ENCODE measurements around the gene COPS7A.
A peak's percentile ranks its signal among the peaks of the same experiment; 100 is the strongest.
"Not testable (repeated sequence)": the region's sequence is repeated elsewhere in the genome, so short reads cannot be mapped to it uniquely, and the experiment has no call there.

COPS7A gene

DNA sequence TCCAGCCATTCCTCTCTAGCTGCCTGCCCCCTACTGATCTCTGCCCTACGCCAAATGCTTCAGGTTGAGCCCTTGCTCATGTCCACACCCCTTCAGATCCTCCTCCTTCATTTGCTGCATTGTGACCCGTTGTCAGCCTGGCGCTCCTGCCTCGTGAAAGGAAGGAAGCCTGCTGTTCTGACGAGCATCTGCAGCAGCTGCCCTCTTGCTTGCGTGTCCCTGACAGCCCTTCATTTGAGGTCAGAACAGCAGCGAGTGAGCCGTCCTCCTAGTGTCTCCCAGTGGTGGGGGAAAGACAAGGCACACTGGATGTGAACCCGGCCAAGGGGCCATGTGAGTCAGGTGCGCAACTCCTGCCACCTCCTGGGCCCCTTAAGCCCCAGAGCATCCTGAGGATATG, 20.2 kb upstream of the COPS7A start:
- no peak for DNase-seq

DNA sequence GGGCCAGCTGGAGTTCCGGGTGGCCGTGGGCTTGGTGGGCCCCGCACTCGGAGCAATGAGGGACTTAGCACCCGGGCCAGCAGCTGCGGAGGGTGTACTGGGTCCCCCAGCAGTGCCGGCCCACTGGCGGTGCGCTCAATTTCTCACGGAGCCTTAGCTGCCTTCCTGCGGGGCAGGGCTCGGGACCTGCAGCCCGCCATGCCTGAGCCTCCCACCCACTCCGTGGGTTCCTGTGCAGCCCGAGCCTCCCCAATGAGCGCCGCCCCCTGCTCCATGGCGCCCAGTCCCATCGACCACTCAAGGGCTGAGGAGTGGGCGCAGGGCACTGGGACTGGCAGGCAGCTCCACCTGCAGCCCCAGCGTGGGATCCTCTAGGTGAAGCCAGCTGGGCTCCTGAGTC, 15.5 kb upstream of the COPS7A start:
- not testable (repeated sequence) for DNase-seq

DNA sequence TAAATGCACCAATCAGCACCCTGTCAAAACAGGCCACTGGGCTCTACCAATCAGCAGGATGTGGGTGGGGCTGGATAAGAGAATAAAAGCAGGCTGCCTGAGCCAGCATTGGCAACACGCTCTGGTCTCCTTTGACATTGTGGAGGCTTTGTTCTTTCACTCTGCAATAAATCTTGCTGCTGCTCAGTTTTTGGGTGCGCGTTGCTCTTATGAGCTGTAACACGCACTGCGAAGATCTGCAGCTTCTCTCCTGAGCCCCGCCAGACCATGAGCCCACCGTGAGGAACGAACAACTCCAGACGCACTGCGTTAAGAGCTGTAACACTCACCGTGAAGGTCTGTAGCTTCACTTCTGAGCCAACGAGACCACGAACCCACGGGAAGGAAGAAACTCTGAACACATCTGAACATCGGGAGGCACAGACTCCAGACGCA, 14.9 kb upstream of the COPS7A start:
- DNase-seq = no peak

DNA sequence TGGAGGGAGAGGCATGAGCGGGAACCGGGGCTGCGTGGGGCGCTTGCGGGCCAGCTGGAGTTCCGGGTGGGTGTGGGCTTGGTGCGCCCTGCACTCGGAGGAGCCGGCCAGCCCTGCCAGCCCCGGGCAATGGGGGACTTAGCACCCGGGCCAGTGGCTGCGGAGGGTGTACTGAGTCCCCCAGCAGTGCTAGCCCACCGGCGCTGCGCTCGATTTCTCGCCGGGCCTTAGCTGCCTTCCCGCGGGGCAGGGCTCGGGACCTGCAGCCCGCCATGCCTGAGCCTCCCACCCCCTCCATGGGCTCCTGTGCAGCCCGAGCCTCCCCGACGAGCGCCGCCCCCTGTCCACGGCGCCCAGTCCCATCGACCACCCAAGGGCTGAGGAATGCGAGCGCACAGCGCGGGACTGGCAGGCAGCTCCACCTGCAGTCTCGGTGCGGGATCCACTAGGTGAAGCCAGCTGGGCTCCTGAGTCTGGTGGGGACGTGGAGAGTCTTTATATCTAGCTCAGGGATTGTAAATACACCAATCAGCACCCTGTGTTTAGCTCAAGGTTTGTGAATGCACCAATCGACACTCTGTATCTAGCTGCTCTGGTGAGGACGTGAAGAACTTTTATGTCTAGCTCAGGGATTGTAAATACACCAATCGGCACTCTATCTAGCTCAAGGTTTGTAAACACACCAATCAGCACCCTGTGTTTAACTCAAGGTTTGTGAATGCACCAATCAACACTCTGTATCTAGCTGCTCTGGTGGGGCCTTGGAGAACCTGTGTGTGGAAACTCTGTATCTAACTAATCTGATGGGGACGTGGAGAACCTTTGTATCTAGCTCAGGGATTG, 7.6 kb upstream of the COPS7A start:
- DNase-seq = not testable (repeated sequence)

DNA sequence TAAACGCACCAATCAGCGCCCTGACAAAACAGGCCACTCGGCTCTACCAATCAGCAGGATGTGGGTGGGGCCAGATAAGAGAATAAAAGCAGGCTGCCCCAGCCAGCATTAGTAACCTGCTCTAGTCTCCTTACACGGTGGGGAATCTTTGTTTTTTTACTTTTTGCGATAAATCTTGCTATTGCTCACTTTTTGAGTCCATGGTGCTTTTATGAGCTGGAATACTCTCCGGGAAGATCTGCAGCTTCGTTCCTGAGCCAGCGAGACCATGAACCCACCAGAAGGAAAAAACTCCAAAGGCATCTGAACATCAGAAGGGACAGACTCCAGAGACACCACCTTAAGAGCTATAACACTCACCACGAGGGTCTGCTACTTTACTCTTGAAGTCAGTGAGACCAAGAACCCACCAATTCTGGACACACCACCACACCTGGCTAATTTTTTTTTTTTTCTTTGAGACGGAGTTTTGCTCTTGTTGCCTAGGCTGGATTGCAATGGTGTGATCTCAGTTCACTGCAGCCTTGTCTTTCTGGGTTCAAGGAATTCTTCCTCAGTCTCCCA, 6.9 kb upstream of the COPS7A start:
- DNase-seq = no peak

DNA sequence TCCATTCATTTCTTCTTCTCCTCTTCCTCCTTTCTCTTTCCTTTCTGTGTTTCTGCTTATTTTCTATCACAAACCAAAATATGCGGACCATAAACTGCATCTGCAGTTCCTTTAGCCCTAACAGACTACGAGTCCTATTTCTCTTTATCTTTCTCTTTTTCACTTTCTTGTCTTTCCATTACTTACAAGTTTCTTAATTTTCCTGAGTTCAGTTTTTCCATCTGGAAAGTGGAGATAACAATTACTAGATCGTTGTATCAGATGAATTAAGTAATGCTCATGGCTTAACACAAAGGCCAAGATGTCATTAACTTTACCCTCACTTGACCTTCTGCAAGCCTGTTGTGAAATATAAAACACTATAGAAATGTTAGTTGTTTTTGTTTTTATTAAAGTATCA, 983 bp upstream of the COPS7A start:
- DNase-seq = no peak

DNA sequence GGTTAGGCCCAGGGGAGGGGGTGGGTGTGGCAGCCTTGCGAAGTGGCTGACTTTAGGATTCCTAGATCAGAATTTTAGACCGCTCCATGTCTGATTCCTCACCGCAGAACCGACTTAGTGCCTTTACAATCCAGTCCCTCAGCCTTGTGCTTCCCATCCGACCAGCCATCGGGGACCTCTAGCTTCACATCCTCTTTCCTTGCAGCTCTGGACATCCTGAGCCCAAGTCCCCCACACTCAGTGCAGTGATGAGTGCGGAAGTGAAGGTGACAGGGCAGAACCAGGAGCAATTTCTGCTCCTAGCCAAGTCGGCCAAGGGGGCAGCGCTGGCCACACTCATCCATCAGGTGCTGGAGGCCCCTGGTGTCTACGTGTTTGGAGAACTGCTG, 557 bp downstream of the COPS7A start:
- DNase-seq = no peak

DNA sequence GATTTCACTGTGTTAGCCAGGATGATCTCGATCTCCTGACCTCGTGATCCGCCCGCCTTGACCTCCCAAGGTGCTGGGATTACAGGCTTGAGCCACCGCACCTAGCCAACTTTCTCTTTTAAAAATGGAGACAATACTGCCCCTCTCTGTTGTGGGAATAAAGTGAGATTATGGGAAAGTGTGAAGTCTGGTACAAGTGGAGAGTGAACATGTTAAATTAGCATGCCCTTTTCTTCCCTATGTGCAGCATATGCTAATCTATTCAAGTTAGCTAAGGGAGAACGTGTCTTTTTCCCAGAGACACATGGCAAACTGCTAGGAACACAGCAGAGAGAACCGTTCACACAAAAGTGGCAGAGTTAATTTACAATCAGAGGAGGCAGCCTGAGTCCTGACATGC, 1.5 kb downstream of the COPS7A start:
- DNase-seq = no peak

DNA sequence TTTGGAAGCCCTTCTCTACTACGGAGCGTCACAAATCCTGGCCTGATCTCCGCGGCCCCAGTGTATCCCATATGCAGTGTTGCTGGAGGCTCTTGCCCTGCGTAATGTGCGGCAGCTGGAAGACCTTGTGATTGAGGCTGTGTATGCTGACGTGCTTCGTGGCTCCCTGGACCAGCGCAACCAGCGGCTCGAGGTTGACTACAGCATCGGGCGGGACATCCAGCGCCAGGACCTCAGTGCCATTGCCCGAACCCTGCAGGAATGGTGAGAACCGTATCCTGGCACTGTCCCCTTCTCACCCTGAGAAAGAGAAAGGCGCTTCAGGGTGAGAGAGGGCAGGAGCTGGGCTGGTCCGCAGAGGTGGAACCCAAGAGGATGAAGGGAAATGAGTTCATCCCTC, 5.3 kb downstream of the COPS7A start:
- DNase-seq = no peak

DNA sequence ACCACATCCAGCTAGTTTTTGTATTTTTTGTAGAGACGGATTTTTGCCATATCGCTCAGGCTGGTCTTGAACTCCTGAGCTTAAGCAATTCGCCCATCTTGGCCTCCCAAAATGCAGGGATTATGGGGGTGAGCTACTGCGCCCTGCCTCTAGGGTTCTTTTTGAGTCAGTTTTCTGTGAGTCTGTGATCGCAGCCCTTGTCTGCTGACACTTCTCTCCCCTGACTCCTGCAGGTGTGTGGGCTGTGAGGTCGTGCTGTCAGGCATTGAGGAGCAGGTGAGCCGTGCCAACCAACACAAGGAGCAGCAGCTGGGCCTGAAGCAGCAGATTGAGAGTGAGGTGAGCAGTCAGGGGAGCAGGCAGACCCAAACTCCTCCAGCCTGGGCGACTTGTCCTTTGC, 6.3 kb downstream of the COPS7A start:
- no peak for DNase-seq

DNA sequence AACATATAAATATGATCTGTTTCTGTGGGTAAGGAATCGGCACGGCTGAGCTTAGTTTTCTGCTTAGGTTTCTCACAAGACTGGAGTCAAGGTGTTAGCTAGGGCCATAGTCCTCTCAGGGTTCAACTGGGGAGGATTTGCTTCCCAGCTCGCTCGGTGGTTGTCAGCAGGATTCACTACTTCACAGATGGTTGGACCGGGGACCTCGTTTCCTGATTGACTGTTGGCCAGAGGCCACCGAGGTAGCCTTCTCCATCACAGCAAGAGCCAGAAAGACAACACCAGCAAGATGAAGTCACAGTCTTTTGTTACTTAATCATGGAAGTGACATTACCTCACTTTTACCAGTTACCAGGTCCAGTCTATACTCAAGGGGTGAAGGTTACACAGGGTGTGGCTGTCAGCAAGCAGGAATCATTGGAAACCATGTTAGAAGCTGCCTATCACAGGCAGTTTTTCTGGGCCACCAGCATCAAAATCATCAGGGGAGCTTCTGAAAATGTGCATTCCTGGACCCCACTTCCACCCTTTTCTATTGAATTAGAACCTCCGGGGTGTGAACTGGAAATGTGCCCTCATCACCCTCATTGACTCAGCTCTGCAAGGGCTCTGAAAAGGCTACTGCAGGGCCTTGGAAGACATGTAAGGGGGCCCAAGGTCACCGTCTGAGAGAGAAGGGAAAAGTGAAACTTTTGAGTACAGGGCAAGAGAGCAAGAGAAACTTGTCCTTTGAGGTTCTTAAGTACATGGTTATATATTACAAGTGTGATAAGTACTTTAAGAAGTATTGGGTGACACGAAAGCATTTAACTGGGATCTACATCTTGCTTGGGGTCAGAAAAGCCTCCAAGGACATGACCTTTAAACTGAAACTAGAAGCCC, 10.9 kb downstream of the COPS7A start:
- DNase-seq = no peak

DNA sequence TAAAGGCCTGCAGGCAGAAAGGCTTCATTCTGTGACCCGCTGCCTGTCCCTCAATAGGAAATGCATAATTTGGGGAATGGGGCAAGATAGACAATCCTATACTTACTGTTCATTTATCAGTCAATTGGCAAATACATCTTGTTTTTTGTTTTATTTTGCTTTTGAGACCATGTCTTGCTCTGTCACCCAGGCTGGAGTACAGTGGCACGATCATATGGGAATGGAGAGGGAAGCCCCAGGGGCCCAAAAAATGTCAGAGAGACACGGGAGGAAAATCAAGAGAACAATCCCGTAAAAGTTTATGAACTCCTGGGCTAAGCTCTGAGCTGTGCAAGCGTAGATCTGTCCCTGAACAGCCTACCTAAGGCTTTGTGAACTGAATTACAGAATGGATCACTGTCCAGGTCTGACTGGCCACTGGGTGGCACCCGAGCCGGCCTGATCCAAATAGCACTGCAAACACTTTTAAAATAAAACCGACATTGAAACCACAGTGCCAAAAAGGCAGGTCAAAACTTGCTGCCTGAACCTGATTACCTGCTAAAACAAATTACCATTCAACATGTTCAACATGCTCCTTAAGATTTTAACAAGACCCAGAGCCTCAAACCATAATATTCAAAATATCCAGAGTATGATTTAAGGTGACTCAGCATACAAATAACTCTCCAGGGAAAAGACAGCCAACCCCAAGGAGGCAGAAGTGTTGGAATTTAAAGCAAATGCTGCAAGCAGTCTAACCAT, 11.8 kb downstream of the COPS7A start:
- DNase-seq = peak; percentile 18

DNA sequence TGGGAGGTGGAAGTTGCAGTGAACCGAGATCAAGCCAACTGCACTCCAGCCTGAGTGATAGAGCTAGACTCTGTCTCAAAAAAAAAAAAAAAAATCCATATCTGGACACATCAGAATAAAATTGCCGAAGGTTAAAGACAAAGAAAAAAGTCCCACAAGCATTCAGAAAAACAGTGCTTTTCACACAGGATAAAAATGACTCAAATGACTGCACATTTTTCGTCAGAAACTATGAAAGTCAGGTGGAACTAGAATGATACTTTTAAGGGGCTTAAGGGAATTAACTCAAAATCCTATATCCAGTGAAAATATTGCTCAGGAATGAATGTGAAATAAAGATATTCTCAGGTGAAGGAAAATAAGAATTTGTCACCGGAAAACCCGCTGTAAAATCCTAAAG, 12.9 kb downstream of the COPS7A start:
- no peak for DNase-seq

DNA sequence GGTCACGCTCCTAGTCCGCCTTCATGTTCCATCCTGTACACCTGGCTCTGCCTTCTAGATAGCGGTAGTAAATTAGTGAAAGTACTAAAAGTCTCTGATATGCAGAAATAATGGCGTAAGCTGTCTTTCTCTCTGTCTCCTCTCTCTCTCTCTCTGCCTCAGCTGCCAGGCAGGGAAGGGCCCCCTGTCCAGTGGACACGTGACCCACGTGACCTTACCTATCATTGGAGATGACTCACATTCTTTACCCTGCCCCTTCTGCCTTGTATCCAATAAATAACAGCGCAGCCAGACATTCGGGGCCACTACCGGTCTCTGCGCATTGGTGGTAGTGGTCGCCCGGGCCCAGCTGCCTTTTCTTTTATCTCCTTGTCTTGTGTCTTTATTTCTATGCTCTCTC, 18.2 kb downstream of the COPS7A start:
- DNase-seq = not testable (repeated sequence)

DNA sequence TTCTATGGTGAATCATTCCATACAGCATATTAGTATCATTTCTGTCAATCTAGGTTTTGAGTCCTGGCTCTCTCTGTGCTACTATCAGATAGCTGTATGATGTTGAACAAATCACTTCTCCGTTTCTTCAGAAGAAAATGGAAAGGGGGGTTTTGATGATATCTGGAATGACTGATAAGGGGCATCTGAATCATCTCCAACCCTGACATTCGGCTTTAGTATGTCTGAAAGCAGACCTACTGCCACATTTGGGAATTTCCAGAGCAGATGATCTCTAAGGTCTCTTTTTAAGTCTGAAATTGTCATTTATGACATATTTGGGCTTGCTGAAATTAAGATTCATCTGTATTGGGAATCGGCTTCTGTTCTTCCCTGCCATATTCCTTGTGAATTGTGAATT, 19.0 kb downstream of the COPS7A start:
- no peak for DNase-seq

DNA sequence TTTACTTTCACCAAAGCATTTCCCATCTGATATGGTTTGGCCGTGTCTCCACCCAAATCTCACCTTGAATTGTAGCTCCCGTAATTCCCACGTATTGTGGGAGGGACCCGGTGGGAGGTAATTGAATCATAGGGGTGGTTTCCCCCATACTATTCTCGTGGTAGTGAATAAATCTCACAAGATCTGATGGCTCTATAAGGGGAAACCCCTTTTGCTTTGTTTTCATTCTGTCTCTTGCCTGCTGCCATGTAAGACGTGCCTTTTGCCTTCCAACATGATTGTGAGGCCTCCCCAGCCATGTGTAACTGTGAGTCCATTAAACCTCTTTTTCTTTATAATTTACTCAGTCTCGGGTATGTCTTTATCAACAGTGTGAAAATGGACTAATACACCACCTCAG, 19.5 kb downstream of the COPS7A start:
- not testable (repeated sequence) for DNase-seq

DNA sequence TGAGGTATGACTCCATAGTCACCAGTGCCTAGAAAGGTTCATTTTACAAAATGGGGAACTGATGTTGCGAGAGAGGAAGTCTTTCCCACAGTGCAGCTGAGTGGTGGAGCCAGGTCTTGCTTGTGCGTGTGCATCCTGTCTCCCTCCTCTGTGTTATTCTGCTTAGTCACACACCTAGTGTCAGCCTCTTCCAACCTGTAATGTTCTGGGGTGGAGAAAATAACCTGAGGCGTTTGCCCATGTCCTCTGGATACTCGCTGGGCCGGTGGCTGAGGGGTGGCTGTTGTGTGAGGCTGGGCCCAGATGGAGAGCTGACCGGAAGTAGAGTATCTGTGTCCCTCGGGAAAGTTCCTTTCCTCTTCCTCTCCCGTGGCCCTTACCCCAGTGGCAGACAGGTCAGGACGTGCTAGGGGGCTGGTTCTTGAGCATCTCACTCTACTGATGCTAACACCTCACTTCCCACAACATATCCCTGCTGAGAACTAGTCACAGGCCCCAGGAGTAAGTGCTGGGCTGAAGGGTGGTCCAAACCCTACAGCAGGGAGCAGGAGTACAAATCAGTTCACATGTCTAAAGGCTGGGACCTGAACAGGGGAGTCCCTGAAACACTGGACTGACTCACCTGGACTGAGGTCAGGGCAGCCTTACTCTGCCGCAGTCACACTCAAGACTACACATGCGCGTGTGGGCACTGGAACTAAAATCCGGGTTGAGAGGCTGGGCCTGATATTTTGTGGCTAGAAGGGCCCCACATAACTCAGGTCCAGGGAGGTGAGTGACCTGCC, 22.1 kb downstream of the COPS7A start:
- no peak for DNase-seq

DNA sequence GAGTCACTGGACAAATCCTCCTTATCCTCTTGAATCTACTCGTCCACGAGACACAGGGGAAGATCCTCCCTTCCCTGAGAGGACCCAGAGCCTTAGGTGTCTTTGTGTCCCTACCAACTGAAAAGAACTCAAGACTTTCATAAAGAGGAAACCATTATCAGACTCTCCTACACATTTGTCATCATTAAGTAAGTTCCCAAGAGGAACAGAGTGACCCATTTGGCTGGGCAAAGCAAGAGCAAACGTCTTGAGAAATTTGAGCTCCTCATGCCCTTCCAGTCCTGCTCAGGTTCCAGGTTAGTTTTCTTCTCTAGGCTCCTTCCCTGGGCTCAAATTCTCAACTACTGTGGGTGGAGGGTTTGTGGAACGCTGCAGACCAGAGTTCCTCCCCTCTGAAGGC, 23.4 kb downstream of the COPS7A start:
- DNase-seq = no peak

DNA sequence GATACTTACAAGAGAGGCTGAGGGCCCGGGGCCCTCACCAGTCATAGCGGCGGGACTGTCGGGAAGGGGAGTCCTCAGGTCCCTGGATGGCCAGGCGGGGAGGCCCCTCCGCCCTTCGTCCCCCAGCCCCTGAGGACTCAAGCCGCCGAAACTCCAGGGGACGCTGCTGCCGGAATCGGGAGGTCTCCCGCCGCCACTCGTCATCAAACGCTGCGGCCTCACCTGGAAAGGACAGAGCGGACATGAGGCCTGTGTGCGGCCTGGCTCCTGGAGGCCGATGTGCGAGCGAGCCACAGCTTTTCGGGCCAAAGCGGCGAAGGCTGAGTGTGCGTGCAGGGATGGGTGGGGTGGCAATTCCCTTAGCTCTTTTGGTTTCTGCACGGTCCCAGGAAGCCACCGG, 24.9 kb downstream of the COPS7A start:
- no peak for DNase-seq

DNA sequence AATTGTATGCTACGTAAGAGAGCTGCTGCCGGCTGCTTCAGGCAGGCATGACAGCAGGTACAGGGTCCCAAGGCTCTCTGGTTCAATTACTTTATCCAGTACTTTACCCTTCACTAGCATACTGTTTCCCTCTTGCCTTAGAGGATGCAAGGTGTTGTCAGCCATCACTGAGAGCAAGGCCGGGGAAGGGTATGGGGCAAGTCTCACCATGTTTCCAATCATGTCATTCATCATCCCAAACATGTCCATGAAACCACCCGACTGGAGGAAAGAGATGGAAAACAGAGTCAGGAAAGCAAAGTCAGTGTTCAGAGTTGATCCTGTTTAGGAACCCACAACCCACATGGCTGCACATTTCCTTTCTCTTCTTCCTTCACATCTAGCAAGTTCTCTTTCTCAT, 26.7 kb downstream of the COPS7A start:
- DNase-seq = no peak

DNA sequence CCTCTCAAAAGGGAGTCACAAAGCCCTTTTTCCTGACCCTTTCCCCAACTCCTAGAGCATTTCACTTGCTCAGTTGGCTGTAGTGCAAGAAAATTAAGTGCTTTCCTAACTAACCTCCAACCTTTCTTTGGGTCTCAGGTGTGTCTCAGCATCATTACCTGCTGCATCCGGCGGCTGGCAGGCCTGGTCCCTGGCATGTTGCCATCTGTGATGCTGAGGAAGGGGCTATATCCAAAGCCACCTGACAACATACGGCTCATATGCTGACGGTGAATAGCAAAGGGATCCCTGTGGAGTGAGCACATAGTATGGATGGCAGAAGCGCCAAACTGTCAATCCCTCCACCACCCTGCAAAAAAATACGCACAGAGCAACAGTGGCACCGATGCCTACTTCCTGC, 27.9 kb downstream of the COPS7A start:
- DNase-seq = no peak
